ENCODE results near the gene LPAR1.

- TF ChIP-seq, protein P1, sequence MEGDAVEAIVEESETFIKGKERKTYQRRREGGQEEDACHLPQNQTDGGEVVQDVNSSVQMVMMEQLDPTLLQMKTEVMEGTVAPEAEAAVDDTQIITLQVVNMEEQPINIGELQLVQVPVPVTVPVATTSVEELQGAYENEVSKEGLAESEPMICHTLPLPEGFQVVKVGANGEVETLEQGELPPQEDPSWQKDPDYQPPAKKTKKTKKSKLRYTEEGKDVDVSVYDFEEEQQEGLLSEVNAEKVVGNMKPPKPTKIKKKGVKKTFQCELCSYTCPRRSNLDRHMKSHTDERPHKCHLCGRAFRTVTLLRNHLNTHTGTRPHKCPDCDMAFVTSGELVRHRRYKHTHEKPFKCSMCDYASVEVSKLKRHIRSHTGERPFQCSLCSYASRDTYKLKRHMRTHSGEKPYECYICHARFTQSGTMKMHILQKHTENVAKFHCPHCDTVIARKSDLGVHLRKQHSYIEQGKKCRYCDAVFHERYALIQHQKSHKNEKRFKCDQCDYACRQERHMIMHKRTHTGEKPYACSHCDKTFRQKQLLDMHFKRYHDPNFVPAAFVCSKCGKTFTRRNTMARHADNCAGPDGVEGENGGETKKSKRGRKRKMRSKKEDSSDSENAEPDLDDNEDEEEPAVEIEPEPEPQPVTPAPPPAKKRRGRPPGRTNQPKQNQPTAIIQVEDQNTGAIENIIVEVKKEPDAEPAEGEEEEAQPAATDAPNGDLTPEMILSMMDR (IDR thresholded peaks at IDR 0.05), result no peak
- TF ChIP-seq POLR2A (IDR thresholded peaks at IDR 0.05), result no peak
- TF ChIP-seq EP300 (IDR thresholded peaks at IDR 0.05), result no peak
- TF ChIP-seq POLR2AphosphoS5 (IDR thresholded peaks at IDR 0.05), result no peak
Observed at GRCh38 chr9:110890416-110890815, 147.9 kb downstream of the LPAR1 start.
